ENCODE data around the gene NUFIP2. TPM values are rescaled to one million over a fixed set of nuclear protein-coding genes. Genes with fewer than 3 reads are reported as not detected.
A peak's percentile ranks its signal among the peaks of the same experiment; 100 is the strongest.
"Not testable (repeated sequence)": the region's sequence is repeated elsewhere in the genome, so short reads cannot be mapped to it uniquely, and the experiment has no call there.

NUFIP2 gene
- total RNA-seq, 1 donor from 2014 or later = 53.9 TPM

DNA sequence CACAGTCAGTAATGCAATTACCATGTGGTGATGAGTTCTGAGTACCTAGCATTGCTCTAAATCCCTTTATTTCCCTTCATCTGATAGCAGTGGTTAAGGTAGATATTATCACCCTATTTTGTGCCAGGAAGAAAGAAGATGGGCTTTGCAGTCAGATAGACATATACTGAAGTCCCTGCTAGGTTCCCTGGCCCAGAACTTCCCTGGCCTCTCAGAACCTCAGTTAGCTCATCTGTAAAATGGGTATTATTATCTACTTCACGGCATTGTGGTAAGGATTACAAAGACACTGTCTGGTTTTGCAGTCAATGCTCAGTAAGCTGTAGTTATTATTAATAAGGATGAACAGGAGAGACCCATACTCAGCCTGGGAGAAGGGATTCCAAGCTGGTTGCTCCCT is 51.9 kb downstream of the NUFIP2 start:
- intact Hi-C loops (cut with DNase I) = no loop called here
- DNase-seq (ENCODE audit: low spot score) = no peak
- ATAC-seq = no peak

DNA sequence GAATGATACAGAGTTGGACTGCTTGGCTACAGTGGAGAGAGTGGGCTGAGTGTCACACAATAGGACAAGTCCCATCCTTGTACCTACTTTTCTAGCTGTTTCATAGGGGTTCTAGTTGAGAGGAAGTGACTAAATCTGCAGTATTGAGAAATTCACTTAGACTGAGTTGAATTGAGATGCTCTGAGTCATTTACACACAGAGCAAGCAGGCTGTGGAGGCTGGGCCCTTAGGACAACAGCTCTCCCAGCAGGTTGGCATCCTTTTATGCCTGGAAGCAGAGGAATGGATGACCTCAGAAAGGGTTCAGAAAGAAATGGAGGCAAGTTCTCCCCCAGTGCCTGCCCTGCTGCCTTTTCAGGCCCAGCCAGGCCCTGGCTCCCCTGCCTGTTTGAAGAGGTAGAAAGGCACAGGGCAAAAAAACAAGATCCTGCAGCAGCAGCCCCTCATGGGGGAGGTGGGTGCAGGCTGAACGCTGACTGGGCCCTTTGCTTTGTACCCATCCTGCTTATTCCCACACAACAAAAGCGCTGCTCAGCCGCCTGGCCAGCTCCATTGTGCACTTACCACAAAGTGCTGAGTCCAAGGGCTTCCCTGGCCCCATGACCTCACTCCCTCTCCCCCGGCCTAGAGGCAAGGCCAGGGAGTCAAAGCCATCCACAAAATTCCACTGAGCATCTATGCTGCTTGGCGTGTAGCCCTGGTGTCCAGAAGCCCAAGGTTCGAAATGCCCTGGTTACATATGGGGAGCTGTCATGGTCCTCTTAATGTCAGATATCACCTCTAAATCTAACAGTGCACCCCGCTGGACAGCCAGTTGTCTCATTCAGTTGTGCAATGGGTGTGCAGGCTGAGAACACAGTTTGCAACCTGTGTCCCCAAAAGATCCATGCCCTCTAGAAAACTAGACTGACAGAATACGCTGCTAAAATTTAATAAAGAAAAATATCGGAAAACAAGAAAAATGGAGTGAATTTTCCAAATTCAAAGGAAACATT is 52.7 kb downstream of the NUFIP2 start:
- peak; percentile 71 for ATAC-seq
- intact Hi-C loops (cut with DNase I) = no loop called here

DNA sequence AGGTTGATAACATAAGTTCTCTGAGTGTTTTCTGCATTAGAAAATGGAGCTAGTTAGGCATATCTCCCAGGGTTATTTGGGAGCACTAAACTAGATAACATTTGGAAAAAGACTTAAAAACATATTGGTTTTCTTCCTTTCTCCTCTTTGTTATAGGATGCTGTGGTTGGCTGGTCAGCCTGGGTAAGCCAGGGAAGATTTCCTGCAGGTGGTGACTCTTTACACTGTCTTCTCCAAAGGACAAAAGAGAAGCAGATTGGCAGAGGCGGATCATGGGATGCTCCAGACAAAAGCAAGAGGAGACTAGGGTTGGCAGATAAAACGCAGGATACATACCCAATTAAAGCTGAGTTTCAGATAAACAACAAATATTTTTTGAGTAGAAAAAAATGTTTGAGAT is 53.5 kb downstream of the NUFIP2 start:
- ATAC-seq = no peak
- no peak for DNase-seq (ENCODE audit: low spot score)
- intact Hi-C loops (cut with DNase I) = no loop called here

More for the DNA sequence above, 52.7 kb downstream of the NUFIP2 start:
- DNase-seq (ENCODE audit: low spot score) = no peak

DNA sequence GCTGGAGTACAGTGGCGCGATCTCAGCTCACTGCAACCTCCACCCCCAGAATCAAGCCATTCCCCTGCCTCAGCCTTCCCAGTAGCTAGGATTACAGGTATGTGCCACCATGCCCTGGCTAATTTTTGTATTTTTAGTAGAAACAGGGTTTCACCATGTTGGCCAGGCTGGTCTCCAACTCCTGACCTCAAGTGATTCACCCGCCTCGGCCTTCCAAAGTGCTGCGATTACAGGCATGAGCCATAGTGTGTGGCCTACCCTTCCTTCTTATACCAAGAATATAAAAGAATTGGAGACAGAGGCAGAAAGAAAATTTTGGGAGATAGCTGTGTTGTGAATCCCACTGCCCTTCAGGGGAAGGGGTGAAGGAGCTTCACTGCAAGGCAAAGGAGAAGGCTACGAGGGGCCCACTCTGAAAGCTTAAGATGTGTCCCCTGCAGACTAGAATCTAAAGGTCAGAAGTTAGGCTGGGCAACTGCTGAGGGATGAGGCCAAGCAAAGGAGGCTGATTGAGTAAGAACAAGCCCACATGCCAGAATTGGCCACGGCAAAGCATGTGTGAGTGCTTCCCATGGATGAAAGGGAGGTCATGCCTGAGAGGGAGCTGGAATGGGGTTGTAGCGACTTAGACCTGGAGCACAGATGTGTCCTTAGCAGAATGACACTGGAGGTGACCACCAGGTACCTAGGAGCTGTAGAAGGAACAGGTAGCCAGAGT is 55.7 kb downstream of the NUFIP2 start:
- DNase-seq (ENCODE audit: low spot score) (no peak), ATAC-seq (peak; percentile 73)
- intact Hi-C loops (cut with DNase I) = no loop called here

DNA sequence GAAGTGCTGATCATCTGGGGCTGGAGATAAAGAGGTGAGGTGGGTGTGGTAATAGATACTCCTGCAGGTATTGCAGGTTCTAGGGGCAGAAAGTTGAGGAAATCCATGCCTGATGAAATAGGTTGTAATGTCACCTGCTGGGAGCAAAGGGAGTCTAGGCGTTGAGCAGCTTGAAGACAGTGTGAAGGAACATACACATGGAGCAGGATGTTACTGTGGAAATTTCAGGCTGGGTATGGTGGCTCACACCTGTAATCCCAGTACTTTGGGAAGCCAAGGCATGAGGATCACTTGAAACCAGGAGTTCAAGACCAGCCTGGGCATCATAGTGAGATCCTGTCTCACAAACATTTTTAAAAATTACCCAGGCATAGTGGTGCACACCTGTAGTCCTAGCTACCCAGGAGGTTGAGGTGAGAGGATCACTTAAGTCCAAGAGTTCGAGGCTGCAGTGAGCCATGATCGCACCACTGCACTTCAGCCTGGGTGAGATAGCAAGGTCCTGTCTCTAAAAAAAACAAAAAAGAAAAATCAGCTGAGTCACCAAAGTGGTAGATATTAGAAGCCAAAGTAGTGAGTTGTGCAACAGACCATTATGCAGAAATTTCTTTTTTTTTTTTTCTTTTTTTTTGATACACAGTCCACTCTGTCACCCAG is 56.3 kb downstream of the NUFIP2 start:
- ATAC-seq = peak; percentile 83

DNA sequence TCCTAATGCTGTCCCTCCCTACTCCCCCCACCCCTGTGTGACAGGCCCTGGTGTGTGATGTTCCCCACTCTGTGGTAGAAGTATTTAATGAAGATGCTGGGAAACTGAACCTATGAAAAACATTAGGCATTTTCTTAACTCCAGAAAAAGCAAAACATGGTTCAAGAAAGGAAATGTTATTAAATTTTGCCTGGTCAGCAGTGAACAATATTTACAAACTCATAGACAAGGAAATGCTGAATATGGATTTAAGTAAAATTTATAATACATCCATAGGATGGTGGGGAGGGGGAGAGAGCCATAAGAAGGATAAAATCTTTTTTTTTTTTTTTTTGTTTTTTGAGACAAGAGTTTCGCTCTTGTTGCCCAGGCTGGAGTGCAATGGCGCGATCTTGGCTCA is 58.0 kb downstream of the NUFIP2 start:
- intact Hi-C loops (cut with DNase I) = no loop called here
- ATAC-seq = no peak
- DNase-seq (ENCODE audit: low spot score) = no peak

More for the DNA sequence above, 56.3 kb downstream of the NUFIP2 start:
- intact Hi-C loops (cut with DNase I) = no loop called here
- no peak for DNase-seq (ENCODE audit: low spot score)

DNA sequence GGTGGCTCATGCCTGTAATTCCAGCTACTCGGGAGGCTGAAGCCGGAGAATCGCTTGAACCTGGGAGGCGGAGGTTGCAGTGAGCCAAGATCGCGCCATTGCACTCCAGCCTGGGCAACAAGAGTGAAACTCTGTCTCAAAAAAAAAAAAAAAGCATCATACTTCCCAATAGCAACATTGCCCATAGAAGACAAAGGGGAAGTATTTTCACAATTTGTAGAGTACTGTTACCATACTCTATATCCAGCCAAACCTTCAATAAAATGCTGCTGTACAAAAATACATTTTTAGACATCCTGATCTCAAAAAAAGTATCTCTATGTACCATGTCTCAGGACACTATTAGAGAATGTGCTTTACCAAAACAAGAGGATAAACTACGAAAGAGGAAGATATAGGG is 59.0 kb downstream of the NUFIP2 start:
- intact Hi-C loops (cut with DNase I); DNase-seq (ENCODE audit: low spot score); ATAC-seq: not testable (repeated sequence)

DNA sequence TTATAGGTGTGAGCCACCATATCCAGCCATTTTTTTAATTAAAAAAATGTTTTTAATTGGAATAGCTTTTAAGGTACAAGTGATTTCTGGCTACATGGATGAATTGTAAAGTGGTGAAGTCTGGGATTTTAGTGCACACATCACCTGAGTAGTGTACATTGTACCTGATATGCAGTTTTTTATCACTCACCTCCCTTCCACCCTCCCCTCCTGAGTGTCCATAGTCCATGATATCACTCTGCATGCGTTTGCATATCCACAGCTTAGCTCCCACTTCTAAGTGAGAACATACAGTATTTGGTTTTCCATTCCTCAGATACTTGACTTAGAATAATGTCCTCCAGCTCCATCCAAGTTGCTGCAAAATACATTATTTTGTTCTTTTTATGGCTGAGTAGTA is 60.6 kb downstream of the NUFIP2 start:
- DNase-seq (ENCODE audit: low spot score) = no peak

DNA sequence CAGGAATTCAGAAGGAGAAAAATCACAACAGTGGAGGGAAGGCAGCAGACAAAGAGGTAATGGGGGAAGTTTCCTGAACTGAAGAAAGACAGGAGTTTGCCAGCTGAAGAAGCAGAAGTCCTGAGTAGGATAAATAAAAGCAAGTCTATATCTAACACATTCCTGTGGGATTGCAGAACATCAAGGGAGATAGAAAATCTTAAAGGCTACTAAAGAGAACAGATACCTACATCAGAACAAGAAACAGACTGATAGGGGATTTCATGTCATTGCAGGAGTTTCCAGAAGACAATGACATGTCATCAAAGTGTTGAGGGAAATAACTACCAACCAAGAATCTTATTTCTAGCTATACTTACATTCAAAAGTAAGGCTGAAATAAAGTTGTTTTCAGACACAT is 68.6 kb downstream of the NUFIP2 start:
- intact Hi-C loops (cut with DNase I) = no loop called here
- DNase-seq (ENCODE audit: low spot score) = no peak
- no peak for ATAC-seq

More for the DNA sequence above, 60.6 kb downstream of the NUFIP2 start:
- ATAC-seq = no peak
- intact Hi-C loops (cut with DNase I) = no loop called here

DNA sequence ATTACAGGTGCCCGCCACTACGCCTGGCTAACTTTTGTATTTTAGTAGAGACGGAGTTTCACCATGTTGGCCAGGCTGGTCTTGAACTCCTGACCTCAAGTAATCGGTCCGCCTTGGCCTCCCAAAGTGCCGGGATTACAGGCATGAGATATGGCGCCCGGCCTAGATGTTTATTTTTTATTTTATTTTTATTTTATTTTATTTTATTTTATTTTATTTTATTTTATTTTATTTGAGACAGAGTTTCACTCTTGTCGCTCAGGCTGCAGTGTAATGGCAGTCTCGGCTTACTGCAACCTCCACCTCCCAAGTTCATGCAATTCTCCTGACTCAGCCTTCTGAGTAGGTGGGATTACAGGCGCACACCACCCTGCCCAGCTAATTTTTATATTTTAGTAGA is 72.6 kb downstream of the NUFIP2 start:
- intact Hi-C loops (cut with DNase I); DNase-seq (ENCODE audit: low spot score); ATAC-seq: not testable (repeated sequence)

DNA sequence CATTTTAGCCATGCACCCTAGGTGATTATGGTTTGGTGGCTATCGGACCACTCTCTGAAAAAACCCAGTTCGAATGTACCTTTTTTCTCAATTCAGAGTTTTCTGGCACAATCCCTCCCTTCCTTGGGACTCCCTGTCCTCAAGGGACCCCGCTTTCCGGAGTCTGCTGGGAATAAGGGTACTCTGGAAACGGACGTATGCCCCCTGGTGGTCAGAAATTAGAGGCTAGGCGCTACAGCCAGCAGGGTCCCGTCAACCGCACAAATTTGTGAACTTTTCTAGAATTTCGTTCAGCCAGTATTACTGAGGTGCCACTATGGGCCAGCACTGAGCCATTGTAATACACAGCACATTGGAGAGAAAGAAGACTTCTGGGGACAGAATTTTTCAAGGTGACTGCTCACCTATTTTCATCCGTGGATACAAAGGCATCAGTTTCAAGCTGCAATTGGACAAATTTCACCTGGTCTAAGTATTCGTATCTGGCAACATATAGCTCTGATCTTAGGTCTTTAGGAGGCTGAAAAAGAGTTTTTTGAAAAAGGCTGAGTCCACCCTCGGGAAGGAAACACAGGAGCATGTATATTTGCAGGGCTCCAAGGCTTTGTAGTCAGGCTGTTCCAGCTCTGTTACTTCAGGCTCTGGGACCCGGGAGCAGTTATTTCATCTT is 74.4 kb downstream of the NUFIP2 start:
- intact Hi-C loops (cut with DNase I) = loop anchor here (5.0 kb wide), 1 partner anchor 72 kb away; no protein-coding TSS in a partner anchor
- ATAC-seq (peak; percentile 95), DNase-seq (ENCODE audit: low spot score) (peak; percentile 89)

DNA sequence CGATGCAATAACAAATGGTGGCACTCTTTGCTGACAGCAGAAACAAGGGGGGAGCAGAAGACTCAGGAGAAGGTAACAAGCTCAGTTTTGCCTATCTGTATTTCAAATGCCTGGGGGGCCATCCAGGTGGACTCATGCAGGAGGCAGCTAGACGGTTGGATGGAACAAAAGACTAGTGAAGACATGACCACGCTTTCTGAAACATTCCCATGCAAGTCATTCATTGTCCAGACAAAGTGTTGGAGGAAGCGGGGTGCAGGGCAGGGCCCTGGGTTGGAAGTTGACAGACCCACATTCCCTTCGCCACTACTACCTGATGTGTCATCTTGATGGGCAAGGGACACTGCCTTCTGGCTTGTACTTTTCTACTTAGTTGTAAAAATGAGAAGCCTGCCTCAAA is 77.1 kb downstream of the NUFIP2 start:
- intact Hi-C loops (cut with DNase I) = loop anchor here (5.0 kb wide), 1 partner anchor 70 kb away; no protein-coding TSS in a partner anchor
- ATAC-seq (no peak), DNase-seq (ENCODE audit: low spot score) (no peak)

DNA sequence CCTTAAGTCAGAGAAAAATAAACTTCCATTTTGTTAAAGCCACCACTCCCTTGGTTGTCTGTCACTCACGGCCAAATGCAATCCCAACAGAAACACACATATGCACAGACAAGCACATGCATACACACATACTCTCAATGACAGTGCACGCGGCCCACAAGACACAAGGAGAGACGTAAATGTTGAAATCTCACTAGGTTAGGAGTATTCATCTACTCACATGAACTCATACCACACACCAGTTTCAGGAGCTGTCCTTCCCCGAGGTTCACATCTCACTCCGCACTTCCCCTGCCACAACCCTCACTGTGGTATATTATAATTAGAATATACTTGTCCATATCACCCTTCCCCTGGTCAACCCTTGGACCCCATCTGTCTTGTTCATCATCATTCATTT is 77.8 kb downstream of the NUFIP2 start:
- DNase-seq (ENCODE audit: low spot score) = no peak
- no peak for ATAC-seq
- intact Hi-C loops (cut with DNase I) = loop anchor here (5.0 kb wide), 1 partner anchor 69 kb away; no protein-coding TSS in a partner anchor

DNA sequence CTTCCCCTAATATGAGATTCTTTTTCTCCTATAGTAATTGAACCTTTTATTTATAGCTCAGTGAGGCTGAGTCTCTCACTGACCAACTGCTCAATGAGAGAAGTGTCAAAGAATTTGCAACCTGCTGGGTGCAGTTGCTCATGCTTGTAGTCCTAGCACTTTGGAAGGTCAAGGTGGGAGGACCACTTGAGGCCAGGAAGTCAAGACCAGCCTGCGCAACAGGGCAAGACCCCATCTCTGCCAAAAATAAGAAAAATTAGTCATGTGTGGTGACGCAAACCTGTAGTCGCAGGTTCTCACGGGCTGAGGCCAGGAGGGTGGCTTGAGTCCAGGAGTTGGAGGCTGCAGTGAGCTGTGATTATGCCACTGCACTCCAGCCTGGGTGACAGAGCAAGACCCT is 78.2 kb downstream of the NUFIP2 start:
- DNase-seq (ENCODE audit: low spot score) (no peak), ATAC-seq (no peak)
- intact Hi-C loops (cut with DNase I) = loop anchor here (5.0 kb wide), 1 partner anchor 68 kb away; no protein-coding TSS in a partner anchor

DNA sequence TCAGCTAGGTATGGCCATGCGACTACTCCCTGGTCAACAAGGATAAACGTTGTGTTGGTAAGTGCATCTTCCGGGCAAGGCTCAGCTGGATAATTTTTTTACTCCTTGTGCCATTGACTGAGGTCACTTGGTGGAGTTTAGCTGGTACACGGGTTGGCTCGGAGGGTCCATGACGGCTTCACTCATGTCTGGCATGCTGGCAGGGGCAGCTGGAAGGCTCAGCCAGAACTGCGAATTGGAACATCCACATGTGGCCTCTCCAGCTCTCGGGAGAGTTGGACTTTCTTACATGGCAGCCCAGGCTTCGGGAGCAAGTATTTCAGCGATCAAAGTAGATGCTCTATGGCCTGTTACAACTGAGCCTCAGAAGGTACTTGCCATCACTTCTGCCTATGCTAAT is 78.8 kb downstream of the NUFIP2 start:
- intact Hi-C loops (cut with DNase I) = loop anchor here (5.0 kb wide), 1 partner anchor 68 kb away; no protein-coding TSS in a partner anchor
- no peak for DNase-seq (ENCODE audit: low spot score)
- ATAC-seq = no peak

DNA sequence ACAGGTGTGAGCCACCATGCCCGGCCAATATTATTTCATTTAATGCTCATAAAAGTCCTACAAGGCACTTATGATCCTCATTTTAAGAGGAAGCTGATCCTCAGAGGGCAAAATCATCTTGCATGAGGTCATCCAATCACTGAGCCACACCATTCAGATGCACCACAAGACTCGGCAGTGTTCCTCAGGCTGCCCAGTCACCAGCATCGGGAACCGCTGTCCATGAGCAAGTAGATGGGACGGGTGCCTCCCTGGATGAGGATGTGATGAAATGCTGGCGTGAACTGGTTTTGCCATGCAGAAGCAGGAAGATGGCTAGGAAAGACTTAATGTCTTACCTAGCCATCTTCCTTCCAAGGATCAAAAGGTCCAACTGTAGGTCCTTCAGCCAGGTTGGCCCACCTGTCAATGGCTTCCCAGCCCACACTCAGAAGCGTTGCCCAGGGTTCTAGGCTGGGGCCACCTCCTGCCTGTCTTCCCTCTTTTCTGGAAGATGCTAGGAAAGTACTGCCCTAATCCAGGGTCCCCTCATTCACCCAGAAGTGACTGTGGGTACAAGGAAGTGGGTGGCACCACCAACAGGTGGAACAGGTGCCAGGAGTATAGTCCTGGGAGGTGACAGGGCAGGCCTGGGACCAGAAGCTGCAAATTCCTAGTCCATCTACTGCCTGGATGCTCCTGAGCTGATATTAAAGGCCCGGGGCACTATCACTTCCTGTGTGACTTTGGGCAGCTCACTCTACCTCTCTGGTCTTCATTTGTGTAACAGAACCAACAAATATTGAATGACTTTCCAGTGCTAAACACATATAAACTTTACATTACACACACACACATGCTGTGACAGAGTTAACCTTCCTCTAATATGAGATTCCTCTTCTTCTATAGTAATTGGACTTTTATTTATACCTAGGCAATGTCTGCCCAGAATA is 79.5 kb downstream of the NUFIP2 start:
- DNase-seq (ENCODE audit: low spot score) (no peak), ATAC-seq (no peak)
- intact Hi-C loops (cut with DNase I) = loop anchor here (5.0 kb wide), 1 partner anchor 67 kb away; no protein-coding TSS in a partner anchor

DNA sequence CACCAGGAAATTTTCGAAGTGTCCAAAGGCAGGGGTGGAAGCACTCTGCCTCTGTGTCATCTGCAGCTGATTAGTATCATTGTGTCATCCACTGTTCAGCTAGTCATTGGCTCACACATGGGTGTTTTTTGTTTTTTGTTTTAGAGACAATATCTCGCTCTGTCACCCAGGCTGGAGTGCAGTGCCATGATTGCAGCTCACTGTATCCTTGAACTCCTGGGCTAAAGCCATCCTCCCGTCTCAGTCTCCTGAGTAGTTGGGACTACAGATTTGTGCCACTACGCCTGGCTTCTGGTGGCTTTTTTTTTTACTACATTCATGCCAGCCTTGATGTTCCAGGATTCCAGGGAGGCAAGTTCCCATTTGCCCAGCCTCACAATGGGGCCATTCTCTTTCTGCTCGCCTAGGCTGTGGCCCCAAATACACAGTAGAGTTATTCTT is 81.2 kb downstream of the NUFIP2 start:
- DNase-seq (ENCODE audit: low spot score) (no peak), ATAC-seq (peak; percentile 60)
- intact Hi-C loops (cut with DNase I) = no loop called here
